ENCODE results near the gene S100A12.

Gene S100A12

GRCh38 chr1:153399401-153400055 is 24.1 kb upstream of the S100A12 start:
- TF ChIP-seq, protein P1, sequence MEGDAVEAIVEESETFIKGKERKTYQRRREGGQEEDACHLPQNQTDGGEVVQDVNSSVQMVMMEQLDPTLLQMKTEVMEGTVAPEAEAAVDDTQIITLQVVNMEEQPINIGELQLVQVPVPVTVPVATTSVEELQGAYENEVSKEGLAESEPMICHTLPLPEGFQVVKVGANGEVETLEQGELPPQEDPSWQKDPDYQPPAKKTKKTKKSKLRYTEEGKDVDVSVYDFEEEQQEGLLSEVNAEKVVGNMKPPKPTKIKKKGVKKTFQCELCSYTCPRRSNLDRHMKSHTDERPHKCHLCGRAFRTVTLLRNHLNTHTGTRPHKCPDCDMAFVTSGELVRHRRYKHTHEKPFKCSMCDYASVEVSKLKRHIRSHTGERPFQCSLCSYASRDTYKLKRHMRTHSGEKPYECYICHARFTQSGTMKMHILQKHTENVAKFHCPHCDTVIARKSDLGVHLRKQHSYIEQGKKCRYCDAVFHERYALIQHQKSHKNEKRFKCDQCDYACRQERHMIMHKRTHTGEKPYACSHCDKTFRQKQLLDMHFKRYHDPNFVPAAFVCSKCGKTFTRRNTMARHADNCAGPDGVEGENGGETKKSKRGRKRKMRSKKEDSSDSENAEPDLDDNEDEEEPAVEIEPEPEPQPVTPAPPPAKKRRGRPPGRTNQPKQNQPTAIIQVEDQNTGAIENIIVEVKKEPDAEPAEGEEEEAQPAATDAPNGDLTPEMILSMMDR (IDR thresholded peaks at IDR 0.05; ENCODE audit: control insufficient read depth, insufficient read depth, low read depth, low read length, missing control alignments) = no peak
- H3K4me3 ChIP-seq (ENCODE audit: control insufficient read depth, low read depth, low read length) = no peak overlapping the region
- no peak for DNase-seq (ENCODE audit: low read depth)

DNA sequence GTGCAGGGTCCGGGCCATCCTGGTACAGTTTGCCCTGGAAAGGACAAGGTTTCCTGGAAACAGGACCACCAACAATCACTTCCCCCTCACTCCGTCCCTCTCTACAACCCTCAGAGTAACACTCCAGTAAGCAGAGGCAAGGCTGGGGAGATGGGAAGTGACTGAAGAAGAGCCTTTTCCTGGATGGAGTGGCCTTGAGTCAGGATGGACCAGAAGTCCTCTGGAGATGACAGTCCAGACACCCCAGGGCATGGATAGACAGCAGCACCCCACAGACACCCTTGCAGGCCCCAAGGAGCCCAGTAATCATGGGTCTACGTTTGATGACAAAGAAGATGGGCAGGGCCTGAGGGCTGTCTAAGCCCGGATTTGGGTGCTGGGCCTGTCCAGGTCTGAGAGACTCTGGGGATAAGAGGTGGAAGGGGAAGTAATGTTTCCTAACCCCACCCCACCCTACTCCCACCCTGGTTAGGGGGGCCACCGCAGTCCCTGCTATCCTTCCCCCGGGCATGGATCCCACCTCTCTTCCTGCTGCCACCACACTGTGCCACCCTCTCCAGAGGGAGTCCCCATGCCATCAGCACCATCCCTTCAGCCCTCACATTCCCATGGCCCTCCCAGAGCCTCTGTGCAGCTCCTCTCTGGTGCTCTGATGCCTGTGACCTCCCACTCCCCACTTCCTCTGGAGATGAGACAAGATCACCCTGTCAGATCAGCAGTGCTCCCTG is 22.7 kb upstream of the S100A12 start:
- DNase-seq (ENCODE audit: low read depth) = no peak
- TF ChIP-seq, protein P1 (IDR thresholded peaks at IDR 0.05; ENCODE audit: control insufficient read depth, insufficient read depth, low read depth, low read length, missing control alignments) = no peak
- no peak overlapping the region for H3K4me3 ChIP-seq (ENCODE audit: control insufficient read depth, low read depth, low read length)

DNA sequence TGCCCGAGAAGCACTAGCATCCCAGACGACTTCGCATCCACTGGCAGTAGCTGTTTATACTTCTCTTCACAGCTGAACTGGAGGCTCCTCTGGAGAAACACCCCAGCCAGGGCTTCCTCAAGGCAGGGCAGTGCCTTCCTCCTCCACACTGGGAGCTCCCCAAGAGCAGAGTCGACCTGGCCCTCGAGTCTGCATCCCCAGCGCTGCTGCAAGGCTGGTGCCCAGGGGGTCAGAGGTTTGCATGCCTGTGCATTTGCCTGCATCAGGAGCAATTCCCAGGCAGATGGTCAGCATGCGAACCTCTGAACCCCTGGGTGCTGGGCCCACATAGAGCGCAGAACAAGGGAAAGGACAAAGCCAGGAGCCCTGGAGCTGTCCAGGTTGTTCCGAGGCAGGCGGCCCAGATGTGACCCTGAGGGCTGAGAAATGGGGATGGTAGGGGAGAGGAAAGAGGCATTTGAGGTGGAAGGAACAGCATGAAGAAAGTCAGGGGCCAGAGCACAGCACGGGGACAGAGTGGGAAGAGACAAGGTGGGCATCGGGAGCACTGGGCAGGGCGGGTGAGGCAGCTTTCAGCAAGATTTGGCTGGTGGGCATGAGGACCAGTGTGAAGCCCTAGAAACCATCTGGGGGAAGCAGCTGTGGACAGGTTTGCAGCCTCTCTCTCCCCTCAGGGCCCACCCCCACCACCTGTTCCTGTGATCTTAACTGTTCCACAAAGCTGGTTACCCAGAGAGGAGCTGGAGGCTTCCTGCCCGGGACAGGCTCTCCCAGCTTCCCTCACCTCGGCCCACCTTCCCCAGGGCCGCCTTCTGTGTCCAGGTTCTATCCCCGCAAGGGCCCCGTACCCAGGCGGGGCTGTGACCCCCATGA is 21.9 kb upstream of the S100A12 start:
- TF ChIP-seq, protein P1 (IDR thresholded peaks at IDR 0.05; ENCODE audit: control insufficient read depth, insufficient read depth, low read depth, low read length, missing control alignments) = no peak
- DNase-seq (ENCODE audit: low read depth) = no peak

GRCh38 chr1:153396461-153396860 is 21.0 kb upstream of the S100A12 start:
- no peak overlapping the region for H3K4me3 ChIP-seq (ENCODE audit: control insufficient read depth, low read depth, low read length)
- DNase-seq (ENCODE audit: low read depth) = no peak
- TF ChIP-seq, protein P1 (IDR thresholded peaks at IDR 0.05; ENCODE audit: control insufficient read depth, insufficient read depth, low read depth, low read length, missing control alignments) = no peak

More for the DNA sequence above, 21.9 kb upstream of the S100A12 start:
- no peak overlapping the region for H3K4me3 ChIP-seq (ENCODE audit: control insufficient read depth, low read depth, low read length)

DNA sequence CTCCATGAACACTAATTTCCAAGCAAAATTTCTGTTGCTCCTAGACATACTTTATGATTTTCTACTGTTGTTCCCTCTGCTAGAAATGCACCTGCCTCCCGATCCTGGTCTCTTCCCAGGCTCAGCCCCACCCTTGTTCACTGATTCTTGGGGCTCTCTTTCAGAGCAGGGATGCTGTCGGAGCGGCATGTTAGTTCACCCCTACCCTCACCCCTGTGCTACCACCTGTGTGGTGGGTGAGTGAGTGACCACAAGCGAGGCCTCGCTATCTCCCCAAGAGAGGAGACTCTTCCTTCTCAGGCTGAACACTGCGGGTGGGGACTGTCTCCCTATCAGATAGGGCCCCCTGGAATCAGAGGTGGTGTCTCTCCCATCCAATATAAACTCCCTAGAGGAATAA is 20.4 kb upstream of the S100A12 start:
- DNase-seq (ENCODE audit: low read depth) = no peak
- TF ChIP-seq, protein P1 (IDR thresholded peaks at IDR 0.05; ENCODE audit: control insufficient read depth, insufficient read depth, low read depth, low read length, missing control alignments) = no peak
- H3K4me3 ChIP-seq (ENCODE audit: control insufficient read depth, low read depth, low read length) = no peak overlapping the region

DNA sequence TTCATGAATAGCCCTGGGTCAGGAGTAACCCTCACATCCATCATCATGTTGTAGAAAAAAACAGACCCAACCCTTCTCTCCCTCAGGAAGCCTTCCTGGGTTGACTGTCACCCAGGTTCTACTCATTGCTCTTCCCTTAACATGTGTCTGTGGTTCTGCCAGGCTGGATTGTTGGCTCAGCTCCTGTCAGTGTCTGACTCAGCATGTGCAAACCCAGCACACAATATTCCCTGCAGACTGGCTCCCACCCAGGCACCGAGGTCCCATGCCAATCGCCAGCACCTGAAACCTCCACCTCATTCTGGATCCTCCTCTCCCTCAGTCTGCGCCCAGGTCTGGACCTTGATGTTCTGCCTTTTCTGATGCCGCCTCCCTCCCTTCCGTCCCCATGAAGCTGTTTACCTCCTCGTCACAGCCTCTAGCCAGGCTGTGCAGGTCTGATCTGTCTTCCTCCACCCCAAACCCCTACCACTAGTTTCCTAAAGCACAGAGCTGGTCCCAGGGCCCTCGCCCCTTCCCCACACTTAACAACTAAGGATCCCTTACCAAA is 19.8 kb upstream of the S100A12 start:
- DNase-seq (ENCODE audit: low read depth) = no peak
- no peak overlapping the region for H3K4me3 ChIP-seq (ENCODE audit: control insufficient read depth, low read depth, low read length)
- TF ChIP-seq, protein P1 (IDR thresholded peaks at IDR 0.05; ENCODE audit: control insufficient read depth, insufficient read depth, low read depth, low read length, missing control alignments) = no peak

Data from AG09309 (cell line).